ENCODE results near the gene C6orf15.

The C6orf15 gene

GRCh38 chr6:31065556-31065955, 46.8 kb downstream of the C6orf15 start:
- no peak for DNase-seq

- no peak for DNase-seq
Observed at GRCh38 chr6:31063906-31064435, 48.4 kb downstream of the C6orf15 start.
